Measurements from ENCODE around the gene HTR2B.
"Not testable (repeated sequence)": the region's sequence is repeated elsewhere in the genome, so short reads cannot be mapped to it uniquely, and the experiment has no call there.

Gene HTR2B

DNA sequence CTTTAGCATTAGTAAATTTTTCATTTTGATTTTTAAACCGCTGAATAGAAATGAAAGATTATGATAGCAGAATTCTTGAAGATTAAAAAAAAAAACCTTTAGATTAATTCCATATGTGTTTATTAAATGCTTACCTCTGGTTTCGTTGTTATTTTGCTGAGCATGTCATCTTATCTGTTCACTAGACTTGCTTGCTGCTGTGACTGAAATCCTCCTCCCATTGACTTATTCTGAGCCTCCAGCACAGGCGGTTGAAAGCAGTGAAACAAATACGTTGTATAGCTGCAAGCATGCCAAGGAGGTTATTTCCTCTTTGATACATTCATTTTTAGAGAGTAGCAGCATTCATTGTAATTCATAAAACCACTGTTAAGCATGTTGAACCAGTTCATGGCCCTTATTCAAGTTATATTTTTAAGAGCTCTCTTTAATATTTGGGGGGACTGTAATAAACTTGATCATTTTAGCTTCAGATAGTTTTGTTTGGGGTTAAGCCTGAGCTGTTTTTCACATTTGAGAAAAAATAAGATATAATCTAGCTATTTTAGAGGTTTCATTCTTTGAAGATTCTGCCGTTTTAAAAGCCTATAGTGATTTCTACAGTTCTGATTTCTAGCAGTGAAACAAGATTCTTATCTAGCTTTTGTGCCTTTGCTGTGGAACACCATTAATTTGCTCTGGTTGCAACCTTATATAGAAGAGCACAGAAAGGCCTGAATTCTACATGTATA lies at the start of gene HTR2B:
Gene HTR2B (minus strand): TSS at position 205 of the 731 bp plus-strand sequence. CDS start 1,278 bp downstream, outside the sequence.
- no peak for DNase-seq (ENCODE audit: low read depth)

DNA sequence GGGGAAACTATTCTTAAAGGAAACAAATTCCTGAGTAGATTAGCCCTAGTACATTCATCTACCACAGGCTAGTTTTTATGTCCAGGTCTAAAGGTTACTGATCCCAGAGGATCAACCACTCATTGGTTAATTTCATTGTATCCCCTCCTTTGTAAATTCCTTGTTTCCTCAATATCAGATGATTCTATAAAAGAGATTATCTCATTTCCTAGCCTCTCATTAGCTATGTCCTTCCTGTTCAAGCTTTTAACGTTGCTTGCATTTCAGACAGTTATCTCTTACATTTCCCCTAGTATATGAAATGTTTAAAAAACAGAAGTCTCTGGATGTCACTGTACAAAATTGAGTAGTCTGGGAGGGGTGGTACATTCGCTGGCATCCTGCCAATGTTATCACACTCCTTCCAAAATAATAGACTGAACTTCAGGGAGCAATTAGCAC lies 49.4 kb upstream of the HTR2B start:
- no peak for DNase-seq (ENCODE audit: low read depth)

DNA sequence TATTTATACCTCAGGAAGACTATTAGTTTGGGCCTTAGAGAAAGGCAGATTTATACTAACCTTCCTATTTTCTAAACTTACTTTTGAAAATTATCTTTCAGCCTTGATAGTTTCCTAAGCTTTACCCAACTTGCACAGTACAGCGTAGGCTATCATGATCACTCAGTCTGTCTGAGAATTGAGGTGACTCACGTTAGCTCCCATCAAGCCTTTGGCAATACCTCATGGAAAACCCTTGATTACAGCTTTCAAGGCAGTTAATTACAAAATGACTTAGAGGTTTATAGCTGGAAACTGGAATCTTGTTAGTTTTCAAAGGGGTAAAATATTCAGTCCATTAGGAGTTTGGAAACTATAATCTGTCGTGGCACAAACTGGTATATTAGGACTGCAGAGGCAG lies 47.2 kb upstream of the HTR2B start:
- DNase-seq (ENCODE audit: low read depth): no peak

DNA sequence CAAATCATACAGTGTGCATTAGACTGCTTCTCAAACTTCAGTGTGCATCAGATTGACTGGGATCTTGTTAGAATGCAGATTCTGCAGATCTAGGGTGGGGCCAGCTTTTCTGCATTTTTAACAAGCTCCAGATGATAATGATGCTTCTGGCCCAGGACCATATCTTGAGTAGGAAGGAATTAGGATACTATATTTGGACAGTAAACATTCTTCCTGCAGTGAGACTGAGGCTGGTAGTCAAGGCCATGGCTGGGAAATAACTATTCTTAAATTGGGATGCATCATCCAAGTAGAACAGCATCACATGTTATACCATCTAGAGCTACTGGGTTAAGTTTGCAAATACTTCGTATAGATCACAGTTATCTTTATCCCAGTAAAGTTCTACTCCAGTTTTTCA lies 45.2 kb upstream of the HTR2B start:
- no peak for DNase-seq (ENCODE audit: low read depth)

DNA sequence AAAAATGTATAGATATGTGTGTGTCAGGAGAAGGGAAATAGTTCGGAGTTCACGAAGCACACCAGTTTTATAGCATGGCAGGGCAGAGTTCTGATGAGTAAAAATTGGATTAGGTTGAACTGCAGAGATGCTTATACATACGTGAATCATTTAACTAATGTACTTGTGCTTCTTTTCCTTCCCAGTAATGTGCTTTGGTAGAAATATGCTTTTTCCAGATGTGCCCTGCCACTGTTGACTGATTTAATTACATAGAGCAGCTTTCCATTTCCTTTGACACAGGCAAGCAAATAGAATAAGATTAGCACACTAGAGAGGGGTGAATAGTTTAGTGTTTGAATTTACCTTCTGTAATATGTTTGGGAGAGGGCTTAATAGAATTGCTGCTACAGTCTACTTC lies 44.6 kb upstream of the HTR2B start:
- DNase-seq (ENCODE audit: low read depth): no peak

DNA sequence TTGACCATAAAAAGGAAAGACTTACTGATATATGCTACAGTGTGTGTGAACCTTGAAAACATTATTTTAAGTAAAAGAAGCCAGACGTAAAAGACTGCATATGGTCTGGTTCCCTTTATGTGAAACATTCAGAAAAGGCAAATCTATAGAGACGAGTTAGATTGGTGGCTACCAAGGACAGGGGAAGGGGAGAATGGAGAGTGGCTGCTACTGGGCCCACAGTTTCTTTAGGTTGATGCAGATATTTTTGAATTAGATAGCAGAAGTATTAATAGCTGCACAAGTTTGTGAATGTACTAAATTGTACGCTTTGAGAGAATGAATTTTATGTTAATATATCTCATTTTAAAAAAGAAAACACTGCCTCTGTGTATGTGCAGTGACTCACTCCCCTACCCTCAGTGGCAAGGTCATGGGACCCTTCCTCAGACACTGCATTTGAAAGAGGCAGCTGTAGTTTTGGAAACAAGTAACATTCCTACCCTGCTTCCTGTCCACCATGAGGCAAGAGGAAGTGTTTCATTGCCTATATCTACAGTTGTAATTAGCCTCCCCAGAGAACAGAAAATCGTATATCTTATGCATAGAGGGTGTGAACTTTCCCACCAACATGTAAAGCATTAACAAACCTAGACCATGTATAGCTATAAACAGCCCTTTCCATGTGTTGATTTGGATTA lies 43.8 kb upstream of the HTR2B start:
- no peak for DNase-seq (ENCODE audit: low read depth)

DNA sequence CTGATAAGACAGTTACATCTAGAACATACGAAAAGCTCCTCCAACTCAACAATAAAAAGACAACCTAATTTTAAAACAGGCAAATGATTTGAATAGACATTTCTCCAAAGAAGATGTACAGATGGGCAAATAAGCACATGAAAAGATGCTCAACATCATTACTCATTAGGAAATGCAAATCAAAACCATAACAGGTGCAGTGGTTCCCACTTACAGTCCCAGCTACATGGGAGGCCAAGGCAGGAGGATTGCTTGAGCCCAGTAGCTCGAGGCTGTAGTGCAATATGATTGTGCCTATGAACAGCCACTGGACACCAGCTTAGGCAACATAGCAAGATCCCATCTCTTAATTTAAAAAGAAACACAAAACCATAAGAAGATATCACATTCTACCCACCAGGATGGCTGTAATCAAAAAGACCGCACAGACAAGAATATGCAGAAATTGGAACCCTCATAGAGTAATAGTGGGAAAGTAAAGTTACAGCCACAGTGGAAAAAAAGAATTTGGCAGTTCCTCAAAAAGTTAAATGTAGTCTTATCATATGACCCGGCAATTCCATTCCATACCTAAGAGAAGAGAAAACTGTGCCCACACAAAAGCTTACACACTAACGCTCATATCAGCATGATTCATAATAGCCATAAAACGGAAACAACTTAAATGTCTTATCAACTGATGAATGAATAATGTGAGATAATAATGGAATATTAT lies 43.1 kb upstream of the HTR2B start:
- no peak for DNase-seq (ENCODE audit: low read depth)

DNA sequence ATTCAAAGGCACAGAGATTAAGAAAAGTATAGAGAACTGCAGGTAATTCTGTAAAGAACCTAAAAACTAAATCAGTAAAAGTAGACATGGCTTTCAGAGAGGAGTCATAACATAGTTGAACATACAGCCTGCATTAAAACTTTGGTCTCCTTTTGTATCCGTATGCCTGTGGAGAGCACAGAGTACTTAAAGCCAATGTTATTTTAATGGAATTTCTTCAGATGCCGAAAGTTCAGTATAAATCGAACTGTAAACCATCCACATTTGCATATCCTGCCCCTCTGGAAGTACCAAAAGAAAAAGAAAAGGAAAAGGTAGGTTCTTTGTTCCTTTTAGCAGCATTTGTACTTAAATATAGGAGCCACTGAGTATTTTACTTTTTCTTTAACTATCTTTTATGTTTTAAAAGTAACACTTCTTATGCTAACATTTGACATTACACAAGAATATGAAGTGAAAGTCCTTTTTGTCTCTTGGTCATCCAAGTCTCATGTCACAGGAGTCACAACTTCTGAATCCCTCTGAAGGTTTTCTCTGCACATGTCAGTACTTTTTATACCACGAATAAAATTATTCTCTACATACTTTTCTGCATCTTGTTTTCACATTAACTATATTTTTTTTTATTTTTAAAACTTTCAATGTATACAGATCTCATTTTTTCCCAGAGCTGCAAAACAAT lies 38.7 kb upstream of the HTR2B start:
- DNase-seq (ENCODE audit: low read depth): no peak

DNA sequence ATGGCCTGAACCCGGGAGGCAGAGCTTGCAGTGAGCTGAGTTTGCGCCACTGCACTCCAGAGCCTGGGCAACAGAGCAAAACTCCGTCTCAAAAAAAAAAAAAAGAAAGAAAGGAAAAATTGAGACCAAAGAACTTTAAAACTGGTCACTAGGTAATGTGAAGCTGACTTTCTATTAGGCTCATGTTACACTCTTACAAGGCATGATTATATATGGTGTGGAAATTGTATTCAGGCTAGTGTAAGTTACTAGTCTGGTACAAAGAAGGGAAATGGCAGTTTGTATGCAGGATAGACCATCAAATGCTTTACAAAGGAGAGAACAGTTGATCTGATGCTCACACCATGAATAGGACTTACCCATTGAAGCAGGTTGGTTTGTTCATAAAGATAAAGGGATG lies 38.2 kb upstream of the HTR2B start:
- DNase-seq (ENCODE audit: low read depth): no peak

DNA sequence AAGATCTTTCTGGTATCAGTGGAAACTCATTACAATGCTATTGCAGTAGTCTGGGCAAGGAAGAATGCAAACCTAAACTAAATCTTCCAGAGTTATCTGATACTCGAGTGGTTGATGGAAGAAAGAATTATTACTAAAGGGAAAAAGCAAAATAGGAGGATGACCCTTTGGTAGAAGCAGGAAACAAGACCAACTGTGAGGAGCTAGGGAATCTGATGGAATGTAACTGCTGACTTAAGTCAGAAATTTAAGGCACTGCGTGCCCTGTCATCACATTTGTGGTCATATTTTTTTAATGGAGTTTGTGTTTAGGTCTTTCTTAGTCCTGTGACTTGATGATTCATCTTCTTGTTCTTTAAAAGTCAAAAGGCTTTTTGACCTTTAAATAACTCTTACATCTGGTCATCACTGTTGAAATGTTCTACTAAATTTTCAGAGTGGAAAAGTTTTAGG lies 37.1 kb upstream of the HTR2B start:
- peak; percentile 78 for DNase-seq (ENCODE audit: low read depth)

DNA sequence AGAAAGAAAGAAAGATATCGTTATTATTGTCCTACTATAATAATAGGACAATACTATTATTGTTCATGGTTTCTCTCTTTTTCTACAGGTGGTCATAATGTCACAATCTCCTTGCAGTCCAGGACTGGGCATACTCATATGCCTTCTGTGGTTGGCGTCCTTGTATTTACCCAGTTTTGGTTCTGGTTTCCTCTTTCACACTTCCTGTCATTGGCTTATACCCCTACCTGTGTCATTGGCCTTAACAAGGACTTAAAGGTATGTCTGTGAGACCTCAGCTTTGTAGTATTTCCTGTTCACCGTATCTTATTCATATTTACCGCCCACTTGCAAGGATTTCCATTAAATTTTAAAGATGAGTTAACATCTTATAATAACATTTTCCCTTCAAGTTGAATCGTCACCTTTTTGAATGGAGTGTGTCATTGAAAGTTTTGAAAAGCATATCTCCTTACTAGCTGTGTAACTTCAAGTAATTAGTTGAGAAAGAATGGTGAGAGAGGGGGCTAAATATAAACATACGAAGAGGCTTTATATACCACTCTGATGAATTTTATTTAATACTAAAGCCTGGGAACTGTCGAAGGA lies 36.5 kb upstream of the HTR2B start:
- DNase-seq (ENCODE audit: low read depth): no peak

DNA sequence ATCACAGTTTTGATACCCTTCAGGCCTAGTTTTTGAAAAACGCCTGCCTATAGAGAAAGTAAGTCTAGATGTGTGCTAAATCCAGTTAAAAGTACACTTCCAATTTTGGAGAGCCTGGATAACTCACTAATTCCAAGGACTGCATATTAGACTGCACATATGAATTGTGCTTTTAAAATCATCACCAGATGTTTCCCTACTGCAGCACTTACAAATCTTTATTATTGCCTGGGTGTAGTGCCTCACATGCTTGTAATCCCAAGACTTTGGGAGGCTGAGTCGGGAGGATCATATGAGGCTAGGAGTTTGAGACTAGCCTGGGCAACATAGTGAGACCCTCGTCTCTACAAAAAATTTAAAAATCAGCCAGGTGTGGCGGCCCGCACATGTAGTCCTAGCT lies 35.9 kb upstream of the HTR2B start:
- no peak for DNase-seq (ENCODE audit: low read depth)

DNA sequence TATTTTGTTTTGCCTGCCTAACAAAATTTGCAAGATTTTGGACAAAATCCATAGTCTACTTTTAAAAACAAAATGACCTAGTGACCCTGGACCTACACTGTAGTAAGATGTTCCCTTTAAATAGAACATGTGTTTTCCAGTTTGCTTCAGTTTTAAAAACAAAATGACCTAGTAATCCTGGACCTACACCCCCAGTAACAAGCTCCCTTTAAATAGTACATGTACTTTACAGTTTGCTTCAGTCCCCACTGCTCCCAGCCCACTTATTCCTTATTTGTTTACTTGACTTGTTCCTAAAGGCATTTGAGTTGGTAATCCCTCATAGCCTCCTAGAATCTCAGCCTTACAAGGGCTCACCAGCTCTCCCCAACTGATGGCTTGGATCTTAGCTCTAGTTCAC lies 34.5 kb upstream of the HTR2B start:
- DNase-seq (ENCODE audit: low read depth): no peak

DNA sequence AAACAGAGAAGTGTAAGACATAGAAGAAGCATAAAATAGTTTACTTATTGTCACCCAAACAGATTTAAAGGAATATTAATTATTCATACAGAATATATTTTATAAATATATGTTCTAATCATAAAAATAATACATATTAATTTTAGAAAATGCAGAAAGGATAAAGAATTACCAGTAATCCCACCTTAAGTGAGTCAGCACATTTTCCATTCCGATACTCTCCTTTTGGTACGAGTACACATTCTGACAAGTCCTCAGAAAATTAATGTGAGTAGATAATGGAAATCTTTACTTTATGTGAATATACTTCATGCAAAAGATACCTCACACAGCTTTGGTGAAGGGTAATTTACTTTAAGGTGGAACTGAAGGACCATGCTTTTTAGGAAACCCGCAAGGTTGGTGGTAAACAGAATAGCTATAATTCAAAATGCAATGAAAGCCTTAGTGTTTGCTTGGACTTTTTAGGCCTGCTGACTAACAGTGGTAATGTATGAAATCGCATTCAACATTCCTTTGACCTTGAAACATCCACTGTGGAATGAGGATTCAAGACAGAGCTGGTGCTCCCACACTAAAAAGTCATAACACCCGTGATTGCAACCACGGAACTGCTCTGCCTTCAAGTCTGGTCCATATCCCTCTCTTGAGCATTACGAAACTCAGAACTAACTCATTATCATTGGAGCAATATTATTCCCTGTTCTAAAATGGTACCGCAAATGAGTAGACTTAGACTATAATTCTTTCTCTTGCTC lies 28.1 kb upstream of the HTR2B start:
- DNase-seq (ENCODE audit: low read depth): no peak

DNA sequence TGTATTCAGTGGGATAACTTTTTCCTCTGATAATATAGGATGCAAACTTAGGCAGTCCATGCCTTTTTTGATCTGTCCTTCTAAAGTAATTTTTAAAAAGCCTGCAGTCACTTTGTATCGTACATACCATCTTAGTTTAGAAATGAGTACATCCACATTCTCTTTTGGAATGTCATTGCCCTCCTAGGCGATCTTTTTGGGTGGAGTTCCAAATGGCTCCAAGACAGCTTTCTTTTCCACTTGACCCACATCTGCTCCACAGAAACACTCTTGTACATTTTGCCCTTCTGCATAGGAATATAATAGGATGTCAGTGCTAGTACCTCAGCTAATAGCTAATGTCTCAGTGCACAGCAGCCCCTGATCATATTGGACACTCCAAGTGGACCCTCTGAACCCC lies 21.8 kb upstream of the HTR2B start:
- no peak for DNase-seq (ENCODE audit: low read depth)

DNA sequence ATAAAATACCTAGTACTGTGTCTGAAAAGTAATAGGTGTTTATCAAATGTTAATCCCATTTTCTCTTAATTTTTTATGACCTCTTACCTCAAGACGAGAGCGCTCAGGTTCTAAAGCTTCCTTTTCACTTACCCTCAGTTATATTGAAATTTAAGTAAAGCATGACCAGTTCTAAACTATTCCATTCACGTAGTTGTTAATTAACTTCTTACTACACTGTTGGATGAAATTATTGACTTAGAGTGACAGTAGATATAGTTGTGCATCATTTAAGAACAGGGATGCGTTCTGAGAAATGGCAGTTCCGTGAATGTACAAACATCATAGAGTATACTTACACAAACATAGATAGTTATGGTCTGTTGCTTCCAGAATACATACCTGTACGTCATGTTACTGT lies 20.1 kb upstream of the HTR2B start:
- DNase-seq (ENCODE audit: low read depth): no peak

DNA sequence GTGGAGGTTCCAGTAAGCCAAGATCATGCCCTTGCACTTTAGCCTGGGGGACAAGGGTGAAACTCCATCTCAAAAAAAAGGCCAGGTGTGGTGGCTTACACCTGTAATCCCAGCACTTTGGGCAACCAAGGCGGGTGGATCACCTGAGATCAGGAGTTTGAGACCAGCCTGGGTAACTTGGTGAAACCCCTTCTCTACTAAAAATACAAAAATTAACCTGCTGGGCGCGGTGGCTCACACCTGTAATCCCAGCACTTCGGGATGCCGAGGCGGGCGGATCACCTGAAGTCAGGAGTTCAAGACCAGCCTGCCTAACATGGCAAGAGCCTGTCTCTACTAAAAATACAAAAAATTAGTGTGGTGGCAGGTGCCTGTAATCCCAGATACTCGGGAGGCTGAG lies 16.0 kb upstream of the HTR2B start:
- not testable (repeated sequence) for DNase-seq (ENCODE audit: low read depth)

DNA sequence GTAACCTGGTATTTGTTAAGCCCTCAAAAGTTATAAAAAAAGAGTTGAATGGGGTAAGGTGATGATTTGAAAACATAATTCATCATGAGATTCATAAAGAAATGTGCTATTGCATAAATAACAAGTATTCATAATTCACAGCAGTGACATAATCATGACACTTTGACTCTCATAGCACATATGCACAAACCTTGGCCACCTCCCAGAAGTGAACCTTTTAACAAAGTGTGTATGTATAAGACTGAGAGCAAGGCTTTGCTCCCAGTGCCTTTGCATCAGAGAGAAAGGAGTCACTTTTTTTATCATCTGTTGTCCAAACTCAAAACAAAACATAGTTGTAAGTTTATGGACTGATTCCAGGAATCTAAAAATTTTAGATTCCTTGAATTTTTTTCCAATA lies 15.0 kb upstream of the HTR2B start:
- no peak for DNase-seq (ENCODE audit: low read depth)

DNA sequence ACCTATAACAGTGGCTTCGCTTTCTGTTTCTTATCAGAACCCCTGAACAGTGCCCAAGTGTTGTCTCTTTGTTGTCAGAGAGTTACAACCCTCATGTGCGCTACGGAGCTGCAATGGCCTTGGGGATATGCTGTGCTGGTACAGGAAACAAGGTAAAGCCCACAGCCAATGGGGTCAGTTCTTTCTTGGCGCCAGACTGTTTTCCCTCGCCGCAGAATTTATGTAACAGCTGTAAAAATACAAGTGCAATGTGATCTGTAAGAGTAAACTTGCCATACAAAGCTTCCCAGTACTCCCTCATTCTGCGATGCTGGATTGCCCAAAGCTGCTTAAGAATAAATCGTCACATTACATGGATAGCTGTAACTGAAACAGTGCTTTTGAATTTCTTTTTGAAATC lies 13.9 kb upstream of the HTR2B start:
- DNase-seq (ENCODE audit: low read depth): no peak

DNA sequence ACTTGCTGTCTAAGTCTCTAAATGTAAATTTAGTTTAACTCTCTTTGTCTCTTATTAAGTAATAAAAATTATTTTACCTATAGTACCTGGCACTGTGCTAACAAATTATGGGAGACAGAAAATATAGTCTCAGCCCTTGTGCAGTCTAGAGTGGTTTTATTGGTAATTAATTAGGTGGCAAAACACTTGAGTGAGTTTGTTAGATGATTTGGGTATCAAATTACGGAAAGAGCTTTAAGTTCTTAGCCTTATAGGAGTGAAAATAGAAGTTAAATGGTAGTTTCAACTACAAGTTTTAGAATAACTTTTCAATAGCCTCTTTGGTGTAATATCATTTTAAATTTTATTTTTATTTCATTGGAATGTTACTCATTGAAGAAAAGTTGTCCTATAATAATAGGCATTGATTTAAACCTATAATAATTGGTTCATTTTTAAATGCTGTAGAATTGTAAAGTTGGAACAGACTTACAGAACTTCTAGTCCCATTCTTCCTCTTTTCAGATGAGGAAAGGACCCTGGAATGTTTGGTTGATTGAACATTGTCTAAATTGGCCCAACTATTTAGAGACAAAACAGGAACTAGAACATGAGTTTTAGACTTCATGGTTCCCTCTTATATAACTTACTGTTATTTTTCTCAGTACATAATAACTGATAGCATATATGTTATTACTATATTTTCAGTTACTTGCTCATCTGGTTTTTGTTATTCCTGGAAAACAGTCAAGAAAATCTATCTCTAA lies 10.2 kb upstream of the HTR2B start:
- no peak for DNase-seq (ENCODE audit: low read depth)

All from HS-27A (cell line).